Esophagus muscularis mucosa (tissue), 3 donors: ENCODE data around the gene BMI1.

ENCODE experiments used
- POLR2A ChIP-seq: fragments of 450-650 bp; IDR thresholded peaks from one replicate; pipeline ENCODE4 v1.6.1; 2017; ENCODE audit warnings: antibody characterized with exemption, moderate library complexity, mild to moderate bottlenecking, low read depth
- TF ChIP-seq, protein P1 (sequence below), 3 experiments: fragments of 200-600 bp in 2 of 3; fragments of 450-650 bp in 1 of 3; sonication (generic) in 2 of 3; IDR thresholded peaks; one replicate each; pipeline ENCODE4 v1.5.1; 2017 to 2019; ENCODE audit warnings: antibody characterized with exemption in 3 of 3, mild to moderate bottlenecking in 2 of 3, moderate library complexity in 1 of 3

DNA sequence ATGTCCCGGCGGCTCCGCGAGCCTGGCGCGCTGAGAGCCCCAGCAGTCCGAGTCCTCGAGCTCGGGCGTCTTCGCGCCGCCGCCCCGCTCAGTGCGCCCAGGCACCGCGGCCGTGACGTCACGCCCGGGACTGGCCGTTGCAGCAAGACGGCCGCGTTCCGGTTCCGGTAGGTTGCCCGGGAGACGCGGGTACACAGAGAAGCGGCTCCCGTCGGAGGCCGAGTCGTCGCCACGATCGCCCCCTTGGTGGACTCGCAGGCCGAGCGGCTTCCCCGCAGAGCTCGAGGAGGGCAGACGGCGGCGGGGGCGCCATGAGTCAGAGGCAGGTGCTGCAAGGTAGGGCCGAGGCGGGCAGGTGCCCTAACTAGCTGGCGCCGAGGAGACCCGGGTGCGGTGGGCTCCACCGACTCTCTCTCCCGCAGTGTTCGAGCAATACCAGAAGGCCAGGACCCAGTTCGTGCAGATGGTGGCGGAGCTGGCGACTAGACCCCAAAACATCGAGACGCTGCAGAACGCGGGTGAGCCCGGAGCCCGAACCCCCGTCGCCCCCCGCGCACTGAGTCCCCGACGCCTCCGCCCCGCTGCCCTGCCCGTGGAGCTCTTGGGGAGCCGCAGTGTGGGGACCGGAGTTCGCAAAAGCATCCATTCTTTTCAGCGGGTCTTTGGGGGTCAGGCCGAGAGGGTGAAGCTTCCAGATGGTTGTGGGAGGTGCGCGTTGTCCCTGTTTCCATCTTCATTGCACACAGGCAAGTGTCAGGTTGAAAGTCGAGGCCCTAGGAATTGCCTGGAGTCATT, 24.6 kb downstream of the BMI1 start, which contains the start of gene SPAG6:
- TF ChIP-seq, protein P1, sequence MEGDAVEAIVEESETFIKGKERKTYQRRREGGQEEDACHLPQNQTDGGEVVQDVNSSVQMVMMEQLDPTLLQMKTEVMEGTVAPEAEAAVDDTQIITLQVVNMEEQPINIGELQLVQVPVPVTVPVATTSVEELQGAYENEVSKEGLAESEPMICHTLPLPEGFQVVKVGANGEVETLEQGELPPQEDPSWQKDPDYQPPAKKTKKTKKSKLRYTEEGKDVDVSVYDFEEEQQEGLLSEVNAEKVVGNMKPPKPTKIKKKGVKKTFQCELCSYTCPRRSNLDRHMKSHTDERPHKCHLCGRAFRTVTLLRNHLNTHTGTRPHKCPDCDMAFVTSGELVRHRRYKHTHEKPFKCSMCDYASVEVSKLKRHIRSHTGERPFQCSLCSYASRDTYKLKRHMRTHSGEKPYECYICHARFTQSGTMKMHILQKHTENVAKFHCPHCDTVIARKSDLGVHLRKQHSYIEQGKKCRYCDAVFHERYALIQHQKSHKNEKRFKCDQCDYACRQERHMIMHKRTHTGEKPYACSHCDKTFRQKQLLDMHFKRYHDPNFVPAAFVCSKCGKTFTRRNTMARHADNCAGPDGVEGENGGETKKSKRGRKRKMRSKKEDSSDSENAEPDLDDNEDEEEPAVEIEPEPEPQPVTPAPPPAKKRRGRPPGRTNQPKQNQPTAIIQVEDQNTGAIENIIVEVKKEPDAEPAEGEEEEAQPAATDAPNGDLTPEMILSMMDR (IDR thresholded peaks at IDR 0.05) = no peak
- no peak for TF ChIP-seq POLR2A
